ENCODE results near the gene MORC3.
A peak's percentile ranks its signal among the peaks of the same experiment; 100 is the strongest.

Gene MORC3

DNA sequence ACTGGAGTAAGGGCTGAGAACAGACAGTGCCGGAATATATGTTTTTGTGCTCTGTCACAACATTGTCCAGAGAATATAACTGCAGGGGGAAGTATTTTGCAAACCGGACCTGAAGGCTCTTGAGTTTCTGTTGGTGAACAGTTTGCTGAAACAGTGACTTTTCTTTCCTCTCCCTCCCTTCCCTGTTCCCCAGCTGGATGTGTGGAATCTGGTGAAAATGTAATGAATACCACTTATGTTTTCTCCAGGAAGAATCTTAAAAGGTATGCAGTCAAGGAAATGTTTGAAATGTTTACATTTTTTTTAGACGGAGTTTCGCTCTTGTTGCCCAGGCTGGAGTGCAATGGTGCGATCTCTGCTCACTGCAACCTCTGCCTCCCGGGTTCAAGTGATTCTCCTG lies 88.6 kb downstream of the MORC3 start:
- no peak for TF ChIP-seq CTCF (IDR thresholded peaks at IDR 0.05)
- no peak overlapping the region for H3K4me3 ChIP-seq
- intact Hi-C loops (cut with DNase I; ENCODE audit: low total_unique reads): no loop called here
- H3K9me3 ChIP-seq: no peaks in the 10 kb centered on the region
- no peaks in the 10 kb centered on the region for H3K27me3 ChIP-seq
- H3K27ac ChIP-seq: no peak overlapping the region
- no peak for DNase-seq
- no peaks in the 10 kb centered on the region for H3K4me1 ChIP-seq
- H3K36me3 ChIP-seq: peaks cover 0 to 20% (median 11%) of the 10 kb centered on the region in 3 donors

DNA sequence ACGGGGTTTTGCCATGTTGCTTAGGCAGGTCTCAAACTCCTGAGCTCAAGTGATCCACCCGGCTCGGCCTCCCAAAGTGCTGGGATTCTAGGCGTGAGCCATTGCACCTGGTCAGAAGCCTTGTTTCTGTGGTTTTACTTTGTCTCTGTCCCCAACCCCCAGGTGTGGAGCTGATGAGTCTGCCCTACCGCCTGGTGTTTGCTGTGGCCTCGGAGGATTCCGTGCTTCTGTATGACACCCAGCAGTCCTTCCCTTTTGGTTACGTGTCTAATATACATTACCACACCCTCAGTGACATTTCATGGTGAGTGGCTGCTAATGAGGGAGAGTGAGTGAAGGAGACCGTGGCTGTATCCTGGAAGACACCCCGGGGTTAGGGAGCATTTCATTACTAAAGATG lies 91.3 kb downstream of the MORC3 start:
- Histone ChIP-seq H3K4me1 (no peaks in the 10 kb centered on the region), H3K36me3 (peaks cover 0 to 37% (median 11%) of the 10 kb centered on the region in 3 donors), H3K27me3 (no peaks in the 10 kb centered on the region), H3K9me3 (no peaks in the 10 kb centered on the region), H3K27ac (no peak overlapping the region), H3K4me3 (no peak overlapping the region)
- no peak for TF ChIP-seq CTCF (IDR thresholded peaks at IDR 0.05)
- intact Hi-C loops (cut with DNase I; ENCODE audit: low total_unique reads): no loop called here
- no peak for DNase-seq

- Histone ChIP-seq H3K4me1 (no peaks in the 10 kb centered on the region), H3K27ac (no peak overlapping the region), H3K9me3 (no peaks in the 10 kb centered on the region), H3K4me3 (no peak overlapping the region), H3K36me3 (peaks cover 0 to 40% (median 11%) of the 10 kb centered on the region in 3 donors), H3K27me3 (no peaks in the 10 kb centered on the region)
- no peak for DNase-seq
- TF ChIP-seq CTCF (IDR thresholded peaks at IDR 0.05): no peak
- intact Hi-C loops (cut with DNase I; ENCODE audit: low total_unique reads): no loop called here
Observed at GRCh38 chr21:36412916-36413315, 92.9 kb downstream of the MORC3 start.

GRCh38 chr21:36415375-36415774 lies 95.4 kb downstream of the MORC3 start:
- H3K9me3 ChIP-seq: no peaks in the 10 kb centered on the region
- H3K4me1 ChIP-seq: peaks cover 0 to 3% (median 0%) of the 10 kb centered on the region in 4 donors
- no peak overlapping the region for H3K27ac ChIP-seq
- DNase-seq: no peak
- TF ChIP-seq CTCF (IDR thresholded peaks at IDR 0.05): no peak
- no peaks in the 10 kb centered on the region for H3K27me3 ChIP-seq
- H3K36me3 ChIP-seq: peaks cover 0 to 40% (median 11%) of the 10 kb centered on the region in 3 donors
- intact Hi-C loops (cut with DNase I; ENCODE audit: low total_unique reads): no loop called here
- no peak overlapping the region for H3K4me3 ChIP-seq

- intact Hi-C loops (cut with DNase I; ENCODE audit: low total_unique reads): no loop called here
- Histone ChIP-seq H3K27me3 (no peaks in the 10 kb centered on the region), H3K9me3 (no peaks in the 10 kb centered on the region), H3K27ac (no peak overlapping the region), H3K4me3 (no peak overlapping the region), H3K36me3 (peaks cover 0 to 13% (median 0%) of the 10 kb centered on the region in 3 donors), H3K4me1 (peaks cover 0 to 9% (median 0%) of the 10 kb centered on the region in 4 donors)
- no peak for TF ChIP-seq CTCF (IDR thresholded peaks at IDR 0.05)
- DNase-seq: no peak
Observed at GRCh38 chr21:36419241-36419640, 99.2 kb downstream of the MORC3 start.

DNA sequence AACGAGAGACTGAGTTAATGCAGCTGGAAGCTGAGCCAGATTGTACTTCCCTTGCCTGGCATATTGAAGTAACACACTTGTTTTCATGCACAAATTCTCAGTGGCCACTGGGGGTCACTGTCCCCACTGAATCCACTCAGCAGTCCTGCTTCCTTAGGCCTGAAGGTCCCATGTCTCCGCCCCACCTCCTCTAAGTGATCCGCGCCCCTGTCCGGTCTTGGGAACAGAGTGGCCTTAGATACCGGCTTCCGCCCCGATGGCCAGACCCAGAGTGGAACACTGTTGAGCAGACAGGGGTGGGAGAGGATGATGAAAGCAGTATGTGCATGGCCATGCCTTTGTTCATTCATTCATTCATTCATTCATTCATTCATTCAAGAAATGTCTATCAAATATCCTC lies 100.0 kb downstream of the MORC3 start:
- peak; percentile 80 to 90 for DNase-seq
- intact Hi-C loops (cut with DNase I; ENCODE audit: low total_unique reads): loop anchor here (10.0 kb wide), 1 partner anchor 505 kb away; no protein-coding TSS in a partner anchor
- no peak overlapping the region for H3K27ac ChIP-seq
- H3K27me3 ChIP-seq: no peaks in the 10 kb centered on the region
- peaks cover 0 to 9% (median 0%) of the 10 kb centered on the region in 4 donors for H3K4me1 ChIP-seq
- no peaks in the 10 kb centered on the region for H3K9me3 ChIP-seq
- H3K4me3 ChIP-seq: no peak overlapping the region
- TF ChIP-seq CTCF (IDR thresholded peaks at IDR 0.05): peak; percentile 72 to 74
- H3K36me3 ChIP-seq: peaks cover 0 to 13% (median 0%) of the 10 kb centered on the region in 3 donors
